Retinal pigment epithelial cell (primary cell): ENCODE data around the gene QDPR.

Source experiments
- DNase-seq: peaks from one replicate; pipeline ENCODE4 v3.0.0-alpha.2; 2010; ENCODE audit warnings: low read depth
- H3K4me3 ChIP-seq: 2 replicates; pipeline ENCODE4 v1.5.1; 2011; ENCODE audit warnings: mild to moderate bottlenecking, low read length, control low read depth, moderate library complexity
- TF ChIP-seq, protein P1 (sequence below): conservative IDR thresholded peaks from 2 replicates; pipeline ENCODE4 v1.5.1; 2011; ENCODE audit warnings: low read depth, low read length, control low read depth, inconsistent platforms

The QDPR gene

DNA sequence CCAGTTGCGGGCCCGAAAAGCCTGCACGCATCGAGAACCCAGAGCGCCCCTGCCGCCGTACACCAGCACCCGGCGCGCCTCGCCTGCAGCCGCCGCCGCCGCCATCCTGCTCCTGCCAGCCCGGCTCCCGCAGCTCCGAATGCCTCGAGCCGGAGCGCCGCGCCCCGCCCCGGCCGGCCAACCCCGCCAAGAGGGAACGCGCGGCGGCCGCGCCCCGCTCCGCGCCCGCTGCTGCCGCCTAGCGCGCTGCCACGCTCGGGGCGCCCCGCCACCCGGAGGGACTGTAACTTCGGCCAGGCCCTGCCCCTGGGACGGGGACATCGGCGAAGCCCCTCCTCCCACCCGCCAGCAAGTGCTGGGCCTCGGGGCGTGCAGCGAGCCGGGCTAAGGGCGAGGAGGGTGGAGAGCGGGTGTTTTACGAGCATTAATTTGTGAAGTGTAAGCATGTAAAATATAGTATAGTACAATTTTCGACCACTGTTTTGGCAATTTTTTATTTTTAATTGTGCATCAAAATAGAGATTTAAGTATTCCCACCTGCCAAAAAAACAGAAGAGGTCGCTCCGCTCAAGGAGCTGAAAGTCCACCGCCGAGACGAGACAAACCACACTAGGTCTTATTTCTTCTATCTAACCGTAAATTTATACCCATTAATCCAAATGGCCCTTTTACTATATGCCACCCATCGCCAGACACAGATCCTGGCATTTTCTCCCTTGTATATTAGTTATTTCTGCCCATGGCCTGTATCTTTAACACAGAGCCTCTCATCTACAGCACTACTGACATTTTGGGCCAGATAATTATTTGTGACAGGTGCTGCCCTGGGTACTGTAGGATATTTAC is at the start of gene QDPR:
Gene QDPR, minus strand, starts transcription at position 141 of the 846 bp plus-strand sequence. Its CDS starts 36 bp downstream, at position 105.
- TF ChIP-seq, protein P1, sequence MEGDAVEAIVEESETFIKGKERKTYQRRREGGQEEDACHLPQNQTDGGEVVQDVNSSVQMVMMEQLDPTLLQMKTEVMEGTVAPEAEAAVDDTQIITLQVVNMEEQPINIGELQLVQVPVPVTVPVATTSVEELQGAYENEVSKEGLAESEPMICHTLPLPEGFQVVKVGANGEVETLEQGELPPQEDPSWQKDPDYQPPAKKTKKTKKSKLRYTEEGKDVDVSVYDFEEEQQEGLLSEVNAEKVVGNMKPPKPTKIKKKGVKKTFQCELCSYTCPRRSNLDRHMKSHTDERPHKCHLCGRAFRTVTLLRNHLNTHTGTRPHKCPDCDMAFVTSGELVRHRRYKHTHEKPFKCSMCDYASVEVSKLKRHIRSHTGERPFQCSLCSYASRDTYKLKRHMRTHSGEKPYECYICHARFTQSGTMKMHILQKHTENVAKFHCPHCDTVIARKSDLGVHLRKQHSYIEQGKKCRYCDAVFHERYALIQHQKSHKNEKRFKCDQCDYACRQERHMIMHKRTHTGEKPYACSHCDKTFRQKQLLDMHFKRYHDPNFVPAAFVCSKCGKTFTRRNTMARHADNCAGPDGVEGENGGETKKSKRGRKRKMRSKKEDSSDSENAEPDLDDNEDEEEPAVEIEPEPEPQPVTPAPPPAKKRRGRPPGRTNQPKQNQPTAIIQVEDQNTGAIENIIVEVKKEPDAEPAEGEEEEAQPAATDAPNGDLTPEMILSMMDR: peak; percentile 34
- DNase-seq: peak; percentile 32
- H3K4me3 ChIP-seq: peak within 1 kb of the TSS; percentile 76

DNA sequence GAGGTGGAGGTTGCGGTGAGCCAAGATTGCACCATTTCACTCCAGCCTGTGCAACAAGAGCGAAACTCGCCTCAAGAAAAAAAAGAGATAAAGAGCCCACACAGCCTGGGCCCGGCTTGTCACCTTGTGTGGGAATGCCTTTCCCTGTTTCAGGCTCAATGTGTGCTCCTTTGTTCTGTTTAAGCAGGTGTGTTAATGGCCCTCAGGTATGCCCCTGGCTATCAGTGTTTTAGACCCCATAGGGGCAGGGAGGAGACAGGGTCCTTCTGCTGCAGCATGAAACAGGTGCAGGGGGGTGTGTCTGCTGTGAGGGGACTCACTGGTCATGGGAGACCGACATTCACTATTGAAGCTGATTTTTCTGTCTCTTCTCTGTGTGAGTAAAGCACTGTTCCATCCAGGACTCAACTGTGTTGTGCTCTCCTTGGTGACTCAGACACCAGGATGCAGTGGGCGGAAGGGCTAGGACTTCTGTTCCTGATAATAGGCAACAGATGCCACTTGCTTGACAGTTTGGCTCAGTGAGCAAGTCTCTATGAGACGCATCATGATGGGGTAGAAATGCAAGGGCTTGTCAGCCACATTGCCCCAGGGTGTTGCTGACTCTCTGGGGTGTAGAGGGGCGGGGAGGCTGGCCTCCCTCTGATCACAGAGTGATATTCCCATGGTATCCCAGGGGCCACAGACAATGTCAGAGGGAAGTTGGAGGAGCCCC is 49.5 kb upstream of the QDPR start:
- TF ChIP-seq, protein P1: no peak
- no peak overlapping the region for H3K4me3 ChIP-seq
- no peak for DNase-seq

- no peak overlapping the region for H3K4me3 ChIP-seq
- no peak for DNase-seq
- TF ChIP-seq, protein P1: no peak
These were observed 48.3 kb upstream of the QDPR start for GRCh38 chr4:17560065-17560673.

DNA sequence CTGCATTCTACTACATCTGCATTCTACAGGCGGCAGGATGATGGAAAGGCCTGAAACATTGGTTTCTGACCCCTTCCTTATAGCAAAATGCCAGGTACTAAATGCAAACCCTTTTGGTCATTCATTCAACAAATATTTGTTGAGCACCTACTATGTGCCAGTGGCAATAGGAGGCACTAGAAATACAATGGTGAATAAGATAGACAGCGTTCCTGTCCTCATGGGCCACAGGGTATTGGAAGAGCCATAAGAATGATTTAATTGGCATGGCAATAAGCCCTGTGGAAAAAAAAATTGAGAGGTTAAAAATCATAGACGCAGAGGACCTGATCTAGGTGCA is 47.8 kb upstream of the QDPR start:
- no peak for DNase-seq
- no peak overlapping the region for H3K4me3 ChIP-seq
- TF ChIP-seq, protein P1: no peak

DNA sequence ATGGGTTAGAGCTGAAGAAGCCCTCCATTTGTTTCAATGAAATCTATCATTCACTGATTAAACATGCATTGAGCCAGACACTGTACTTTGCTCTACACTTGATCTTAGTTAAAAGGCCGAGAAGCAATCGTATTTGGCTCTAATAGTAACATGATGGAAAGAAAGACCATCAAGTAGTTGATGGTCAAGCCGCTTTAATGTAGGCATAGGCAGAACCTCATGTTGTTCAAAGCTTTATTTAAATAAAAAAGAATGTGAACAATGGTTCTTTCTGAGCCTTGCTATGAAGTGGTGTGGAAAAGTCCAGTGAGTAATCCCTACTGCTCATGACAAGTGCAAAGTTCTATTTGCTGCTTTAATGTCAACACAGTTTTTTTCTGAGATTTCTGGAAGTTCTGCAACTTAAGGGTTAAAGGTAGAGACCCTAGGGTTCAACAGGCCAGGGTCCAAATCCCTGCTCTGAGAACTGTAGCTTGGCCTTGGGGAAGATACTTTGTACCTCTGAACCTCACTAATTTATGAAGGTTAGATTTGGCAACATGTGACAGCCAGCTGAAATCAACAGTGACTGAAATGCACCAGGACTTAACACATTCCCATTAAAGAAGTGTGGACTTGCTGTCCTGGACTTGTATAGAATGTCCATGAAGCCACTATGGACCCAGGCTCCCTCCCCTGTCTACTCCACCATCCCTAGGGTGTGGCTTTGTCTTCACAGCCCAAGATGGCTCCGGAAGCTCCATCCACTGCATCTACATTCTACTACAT is 47.2 kb upstream of the QDPR start:
- TF ChIP-seq, protein P1: no peak
- no peak for DNase-seq
- no peak overlapping the region for H3K4me3 ChIP-seq

DNA sequence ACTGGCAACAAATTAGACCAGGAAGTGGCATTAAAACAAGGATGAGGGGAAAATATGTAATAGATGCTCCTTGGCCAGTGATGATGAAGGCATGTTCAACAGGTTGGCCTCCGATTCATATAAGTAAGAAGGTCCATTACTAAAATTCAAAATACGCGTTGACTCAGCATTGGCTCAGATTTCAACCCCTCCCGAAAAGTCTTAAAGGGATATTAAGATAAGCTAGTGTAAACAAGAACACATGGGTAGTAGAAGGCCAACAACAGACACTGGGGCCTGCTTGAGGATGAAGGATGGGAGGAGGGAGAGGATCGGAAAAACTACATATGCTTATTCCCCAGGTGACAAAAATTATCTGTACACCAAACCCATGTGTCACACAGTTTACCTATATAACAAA is 46.0 kb upstream of the QDPR start:
- DNase-seq: no peak
- H3K4me3 ChIP-seq: no peak overlapping the region
- TF ChIP-seq, protein P1: no peak
